Activated B cell treated with CpG ODN at 0.5 μM for 24 hours (primary cell): ENCODE data around the gene BSN. TPM values are rescaled to one million over a fixed set of nuclear protein-coding genes. Genes with fewer than 3 reads are reported as not detected.

Experiments used
- ATAC-seq: fragments of 200-7000 bp; cut with Tn5 transposase; one replicate; pipeline ENCODE4 v1.10.0; 2021; ENCODE audit warnings: low read depth, mild to moderate bottlenecking, moderate library complexity
- CTCF ChIA-PET: fragments of 350-600 bp; sonication (Branson Sonifier 250); formaldehyde crosslinking; loops from one replicate; lab custom pipeline; 2021; ENCODE audit warnings: antibody characterized with exemption; lab: Charles Lee
- POLR2A ChIA-PET: fragments of 350-600 bp; sonication (Branson Sonifier 250); formaldehyde crosslinking; loops from one replicate; lab custom pipeline; 2021; ENCODE audit warnings: antibody characterized with exemption; lab: Charles Lee
- DNase-seq: peaks from one replicate; pipeline ENCODE4 v3.0.0; 2022
- H3K27ac Mint-ChIP-seq: one replicate; pipeline ENCODE4 v1.8.0; 2020; ENCODE audit warnings: mixed read lengths
- H3K27me3 Mint-ChIP-seq: one replicate; pipeline ENCODE4 v1.8.0; 2021; ENCODE audit warnings: mixed read lengths
- H3K36me3 Mint-ChIP-seq: one replicate; pipeline ENCODE4 v1.8.0; 2021; ENCODE audit warnings: low read depth, mixed read lengths
- H3K4me1 Mint-ChIP-seq: one replicate; pipeline ENCODE4 v1.8.0; 2021; ENCODE audit warnings: mixed read lengths
- H3K4me3 Mint-ChIP-seq: one replicate; pipeline ENCODE4 v1.8.0; 2020; ENCODE audit warnings: mild to moderate bottlenecking, mixed read lengths
- H3K9me3 Mint-ChIP-seq: one replicate; pipeline ENCODE4 v1.8.0; 2020; ENCODE audit warnings: mixed read lengths
- intact Hi-C: fragments of 100-400 bp; cut with micrococcal nuclease; formaldehyde crosslinking; loops from one replicate; pipeline ENCODE4 v1.15.1; 2024
- total RNA-seq: library from RNA; stranded (reverse); gene quantifications from 2 replicates; pipeline ENCODE4 v1.2.3, GENCODE V29; 2022
- TF ChIP-seq, protein P1 (sequence below): fragments of 200-600 bp; IDR thresholded peaks from one replicate; pipeline ENCODE4 v1.8.0; 2022; ENCODE audit warnings: antibody characterized with exemption, mild to moderate bottlenecking

The BSN gene
- total RNA-seq, 1 donor from 2014 or later = 0.69 TPM

DNA sequence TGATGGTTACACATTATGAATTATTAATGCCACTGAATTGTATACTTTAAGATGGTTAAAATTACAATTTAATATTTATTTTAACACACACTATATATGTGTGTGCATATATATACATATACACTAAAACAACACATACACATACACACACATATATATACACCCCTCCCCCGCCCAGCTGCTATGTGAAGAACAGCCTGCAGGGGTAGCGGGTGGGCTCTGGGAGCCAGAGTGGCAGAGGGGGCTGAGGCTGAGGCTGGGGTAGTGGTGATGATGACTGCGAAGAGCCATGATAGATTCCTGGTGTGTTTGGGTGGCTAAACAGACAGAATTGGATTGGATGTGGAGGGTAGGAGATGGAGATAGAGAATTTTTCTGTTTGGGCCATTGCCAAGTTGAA, 80.5 kb downstream of the BSN start:
- intact Hi-C loops = no loop called here
- DNase-seq (no peak), ATAC-seq (no peak)
- H3K9me3 Mint-ChIP-seq = peaks cover 7% of the 10 kb centered on the region
- H3K27ac Mint-ChIP-seq = no peak overlapping the region
- ChIA-PET POLR2A (no interaction called here), CTCF (no interaction called here)
- H3K4me1 Mint-ChIP-seq = no peaks in the 10 kb centered on the region
- TF ChIP-seq, protein P1, sequence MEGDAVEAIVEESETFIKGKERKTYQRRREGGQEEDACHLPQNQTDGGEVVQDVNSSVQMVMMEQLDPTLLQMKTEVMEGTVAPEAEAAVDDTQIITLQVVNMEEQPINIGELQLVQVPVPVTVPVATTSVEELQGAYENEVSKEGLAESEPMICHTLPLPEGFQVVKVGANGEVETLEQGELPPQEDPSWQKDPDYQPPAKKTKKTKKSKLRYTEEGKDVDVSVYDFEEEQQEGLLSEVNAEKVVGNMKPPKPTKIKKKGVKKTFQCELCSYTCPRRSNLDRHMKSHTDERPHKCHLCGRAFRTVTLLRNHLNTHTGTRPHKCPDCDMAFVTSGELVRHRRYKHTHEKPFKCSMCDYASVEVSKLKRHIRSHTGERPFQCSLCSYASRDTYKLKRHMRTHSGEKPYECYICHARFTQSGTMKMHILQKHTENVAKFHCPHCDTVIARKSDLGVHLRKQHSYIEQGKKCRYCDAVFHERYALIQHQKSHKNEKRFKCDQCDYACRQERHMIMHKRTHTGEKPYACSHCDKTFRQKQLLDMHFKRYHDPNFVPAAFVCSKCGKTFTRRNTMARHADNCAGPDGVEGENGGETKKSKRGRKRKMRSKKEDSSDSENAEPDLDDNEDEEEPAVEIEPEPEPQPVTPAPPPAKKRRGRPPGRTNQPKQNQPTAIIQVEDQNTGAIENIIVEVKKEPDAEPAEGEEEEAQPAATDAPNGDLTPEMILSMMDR = no peak
- H3K27me3 Mint-ChIP-seq = peaks cover 13% of the 10 kb centered on the region
- H3K36me3 Mint-ChIP-seq = no peaks in the 10 kb centered on the region
- H3K4me3 Mint-ChIP-seq = no peak overlapping the region

DNA sequence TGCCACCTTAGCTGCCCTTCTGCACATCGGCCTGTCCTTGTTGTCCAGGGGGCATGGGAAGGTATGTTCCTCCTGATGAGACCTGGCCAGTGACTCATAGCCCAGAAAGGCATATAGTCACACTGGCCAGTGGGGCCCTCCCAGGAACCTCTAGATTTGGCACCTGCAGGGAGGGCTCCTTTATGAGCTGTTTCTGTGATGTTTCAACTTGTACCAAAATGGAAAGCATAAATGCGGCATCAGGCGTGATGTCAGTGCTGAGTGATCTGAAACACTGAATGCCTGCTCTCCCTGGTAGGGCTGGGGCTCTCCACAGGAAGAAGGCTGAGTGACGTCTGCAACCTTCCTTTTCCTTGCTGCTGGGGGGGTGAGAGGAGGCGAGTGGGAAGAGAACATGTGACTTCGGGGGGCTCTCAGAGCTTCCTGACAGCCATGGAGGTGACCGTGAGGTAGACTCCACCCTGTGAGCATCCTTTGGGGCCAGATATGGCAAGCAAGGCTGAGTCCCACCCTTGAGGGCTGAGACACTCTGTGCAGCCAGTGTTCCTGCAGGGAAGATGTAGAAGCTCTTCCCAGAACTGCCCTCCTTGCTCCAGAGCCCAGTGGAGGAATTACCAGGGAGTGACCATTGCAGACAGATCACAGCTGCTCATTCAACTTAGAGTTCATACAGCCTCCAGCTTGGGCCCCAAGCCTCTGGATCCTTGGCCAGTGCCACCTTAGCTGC, 82.8 kb downstream of the BSN start:
- no peak for DNase-seq
- H3K27me3 Mint-ChIP-seq = peaks cover 3% of the 10 kb centered on the region
- no peaks in the 10 kb centered on the region for H3K4me1 Mint-ChIP-seq

DNA sequence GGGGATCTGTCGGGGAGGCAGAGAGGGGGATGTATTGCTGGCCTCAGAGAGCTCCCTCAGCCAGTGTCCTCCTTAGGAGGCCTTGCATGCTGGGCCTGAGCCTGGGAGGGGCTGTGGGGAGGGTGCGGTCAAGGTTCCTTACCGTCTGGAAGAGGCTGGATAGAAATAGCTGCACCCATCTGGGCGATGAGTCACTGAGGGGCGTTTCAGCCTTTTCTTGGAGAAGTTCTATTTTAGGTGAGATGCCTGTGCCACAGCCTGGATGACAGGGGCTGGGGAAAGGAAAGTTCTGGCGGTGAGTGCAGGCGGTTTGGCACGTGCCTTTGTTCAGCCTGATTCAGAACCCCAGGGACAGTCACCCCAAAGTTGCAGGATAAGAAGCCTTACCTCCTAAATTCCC, 84.2 kb downstream of the BSN start:
- H3K27ac Mint-ChIP-seq = no peak overlapping the region
- H3K27me3 Mint-ChIP-seq = no peaks in the 10 kb centered on the region
- TF ChIP-seq, protein P1 = no peak
- no peak overlapping the region for H3K4me3 Mint-ChIP-seq
- POLR2A ChIA-PET = no interaction called here
- H3K4me1 Mint-ChIP-seq = no peaks in the 10 kb centered on the region
- CTCF ChIA-PET = no interaction called here
- DNase-seq (no peak), ATAC-seq (no peak)
- intact Hi-C loops = no loop called here
- no peaks in the 10 kb centered on the region for H3K36me3 Mint-ChIP-seq
- no peaks in the 10 kb centered on the region for H3K9me3 Mint-ChIP-seq

More for the DNA sequence above, 82.8 kb downstream of the BSN start:
- ChIA-PET CTCF (no interaction called here), POLR2A (no interaction called here)
- TF ChIP-seq, protein P1 = no peak
- intact Hi-C loops = no loop called here
- no peak for ATAC-seq
- H3K36me3 Mint-ChIP-seq = no peaks in the 10 kb centered on the region
- H3K4me3 Mint-ChIP-seq = no peak overlapping the region
- H3K9me3 Mint-ChIP-seq = peaks cover under 1% of the 10 kb centered on the region
- no peak overlapping the region for H3K27ac Mint-ChIP-seq

DNA sequence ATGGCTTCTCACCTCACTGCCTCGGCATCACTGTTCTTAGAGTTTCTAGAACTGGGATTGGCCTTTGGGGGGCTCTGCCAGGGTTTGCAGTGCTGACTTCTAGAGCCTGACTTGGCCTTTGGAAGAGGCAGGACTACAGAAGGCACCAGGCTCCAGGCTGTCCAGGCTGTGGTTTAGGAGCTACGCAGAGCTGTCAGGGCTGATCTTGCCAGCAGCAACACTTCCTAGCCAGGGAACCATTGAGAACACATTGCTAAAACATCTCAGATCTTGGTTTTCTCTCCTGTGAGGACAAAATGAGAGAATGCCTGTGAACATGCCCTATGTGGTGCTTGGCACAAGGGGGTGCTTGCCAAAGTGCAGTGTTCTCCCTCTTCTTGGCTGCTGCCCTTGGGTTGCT, 85.3 kb downstream of the BSN start:
- Mint-ChIP-seq H3K4me3 (no peak overlapping the region), H3K27me3 (no peaks in the 10 kb centered on the region), H3K4me1 (no peaks in the 10 kb centered on the region), H3K27ac (no peak overlapping the region), H3K36me3 (no peaks in the 10 kb centered on the region), H3K9me3 (no peaks in the 10 kb centered on the region)
- ChIA-PET CTCF (no interaction called here), POLR2A (no interaction called here)
- DNase-seq (no peak), ATAC-seq (no peak)
- intact Hi-C loops = no loop called here
- TF ChIP-seq, protein P1 = no peak

DNA sequence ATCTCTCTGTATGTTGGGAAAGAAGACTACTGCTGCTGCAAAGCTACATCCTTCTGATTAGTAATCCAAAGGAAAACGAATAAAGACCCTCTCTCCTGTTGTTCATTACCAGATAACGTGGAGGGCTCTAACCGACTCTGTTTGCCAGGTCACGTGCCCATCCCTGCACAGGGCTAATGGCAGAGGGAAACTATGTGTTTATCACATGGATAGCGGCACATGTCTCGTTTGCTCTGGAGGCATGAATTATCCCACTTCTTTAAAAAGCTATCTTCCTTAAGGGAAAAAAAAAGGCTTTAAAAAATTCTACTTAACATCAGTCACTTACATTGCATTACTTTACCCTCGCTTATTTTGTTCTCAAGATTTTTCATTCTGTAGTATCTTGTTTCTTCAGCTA, 87.0 kb downstream of the BSN start:
- Mint-ChIP-seq H3K36me3 (no peaks in the 10 kb centered on the region), H3K9me3 (no peaks in the 10 kb centered on the region), H3K27me3 (no peaks in the 10 kb centered on the region), H3K4me3 (no peak overlapping the region), H3K27ac (no peak overlapping the region), H3K4me1 (no peaks in the 10 kb centered on the region)
- no peak for DNase-seq
- ChIA-PET POLR2A (no interaction called here), CTCF (no interaction called here)
- ATAC-seq = no peak
- intact Hi-C loops = no loop called here
- TF ChIP-seq, protein P1 = no peak
